SH-SY5Y (cell line): ENCODE data around the gene ACOX3.

Source experiments
- GATA2 ChIP-seq: IDR thresholded peaks from 2 replicates; pipeline ENCODE4 v1.6.1; 2011; ENCODE audit warnings: mild to moderate bottlenecking, low read depth, low read length
- GATA3 ChIP-seq: IDR thresholded peaks from 2 replicates; pipeline ENCODE4 v1.6.1; 2011; ENCODE audit warnings: low read depth, mild to moderate bottlenecking, low read length, moderate library complexity

DNA sequence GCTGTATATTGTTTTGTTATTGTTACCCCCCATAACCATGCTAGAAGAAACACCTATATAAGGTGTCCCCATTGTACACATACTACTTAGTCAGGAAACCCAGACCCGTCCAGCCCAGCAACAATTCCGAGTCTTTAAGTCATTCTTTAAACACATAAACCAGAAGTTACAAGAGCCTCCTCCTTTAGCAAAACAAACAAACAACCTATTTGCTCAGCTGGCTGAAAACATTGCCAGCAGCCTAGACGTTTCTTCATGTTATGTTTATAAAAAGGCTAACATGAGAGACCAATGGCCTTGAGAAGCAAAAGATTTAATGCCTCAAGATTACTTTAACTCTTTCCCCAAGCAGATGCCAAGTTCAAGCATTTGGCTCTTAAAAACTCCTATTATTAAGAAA, 1.4 kb downstream of the ACOX3 start:
- no peak for TF ChIP-seq GATA3
- TF ChIP-seq GATA2, result no peak
